Trophoblast cell (in vitro differentiated cells and primary cell): ENCODE measurements around the gene PPP1R9B.

Experiments used
- DNase-seq, 2 donors: peaks; one replicate each; pipeline ENCODE4 v3.0.0-alpha.2; 2016
- H2AFZ ChIP-seq: 2 replicates; pipeline ENCODE4 v1.6.1; 2013; ENCODE audit warnings: low read length, moderate library complexity, mild to moderate bottlenecking; ENCODE audit not compliant: insufficient read depth, poor library complexity
- H2AK5ac ChIP-seq: 2 replicates; pipeline ENCODE4 v1.6.1; 2013; ENCODE audit warnings: mild to moderate bottlenecking, low read length
- H2BK120ac ChIP-seq: 2 replicates; pipeline ENCODE4 v1.6.1; 2013; ENCODE audit warnings: low read length, mild to moderate bottlenecking, moderate library complexity; ENCODE audit not compliant: insufficient read depth, poor library complexity
- H2BK12ac ChIP-seq: 2 replicates; pipeline ENCODE4 v1.6.1; 2013; ENCODE audit warnings: mild to moderate bottlenecking, low read length, moderate library complexity
- H2BK5ac ChIP-seq: 2 replicates; pipeline ENCODE4 v1.6.1; 2013; ENCODE audit warnings: low read length, low read depth, moderate library complexity, mild to moderate bottlenecking; ENCODE audit not compliant: poor library complexity
- H3K14ac ChIP-seq: 2 replicates; pipeline ENCODE4 v1.6.1; 2013; ENCODE audit warnings: mild to moderate bottlenecking, low read length
- H3K18ac ChIP-seq: 2 replicates; pipeline ENCODE4 v1.6.1; 2013; ENCODE audit warnings: mild to moderate bottlenecking, low read length
- H3K23ac ChIP-seq: 2 replicates; pipeline ENCODE4 v1.6.1; 2013; ENCODE audit warnings: low read length
- H3K27ac ChIP-seq: 2 replicates; pipeline ENCODE4 v1.5.1; 2013; ENCODE audit warnings: low read depth, mild to moderate bottlenecking, inconsistent platforms, low read length, moderate library complexity
- H3K27me3 ChIP-seq: 2 replicates; pipeline ENCODE4 v1.6.1; 2013; ENCODE audit warnings: inconsistent platforms, mild to moderate bottlenecking, low read length, moderate library complexity; ENCODE audit not compliant: insufficient read depth
- H3K36me3 ChIP-seq, 2 experiments: 1 replicate in 1 of 2; 2 replicates in 1 of 2; pipeline ENCODE4 v1.6.1; 2013; ENCODE audit warnings: low read length in 2 of 2, mild to moderate bottlenecking in 2 of 2, moderate library complexity in 1 of 2; ENCODE audit not compliant: insufficient read depth in 2 of 2, control insufficient read depth in 1 of 2
- H3K4ac ChIP-seq: 2 replicates; pipeline ENCODE4 v1.6.1; 2013; ENCODE audit warnings: low read depth, mild to moderate bottlenecking, low read length, moderate library complexity
- H3K4me1 ChIP-seq, 2 experiments: 1 replicate in 1 of 2; 2 replicates in 1 of 2; pipeline ENCODE4 v1.6.1; 2013; ENCODE audit warnings: low read length in 2 of 2, mild to moderate bottlenecking in 2 of 2, moderate library complexity in 1 of 2; ENCODE audit not compliant: insufficient read depth in 2 of 2, control insufficient read depth in 1 of 2
- H3K4me2 ChIP-seq: 2 replicates; pipeline ENCODE4 v1.6.1; 2013; ENCODE audit warnings: inconsistent platforms, mild to moderate bottlenecking, low read length, moderate library complexity
- H3K4me3 ChIP-seq: 2 replicates; pipeline ENCODE4 v1.5.1; 2013; ENCODE audit warnings: mild to moderate bottlenecking, low read depth, low read length, inconsistent platforms
- H3K79me1 ChIP-seq: one replicate; pipeline ENCODE4 v1.6.1; 2013; ENCODE audit warnings: low read length
- H3K79me2 ChIP-seq: 2 replicates; pipeline ENCODE4 v1.6.1; 2013; ENCODE audit warnings: low read length, mild to moderate bottlenecking; ENCODE audit not compliant: control insufficient read depth, insufficient read depth, poor library complexity
- H3K9ac ChIP-seq: 2 replicates; pipeline ENCODE4 v1.6.1; 2013; ENCODE audit warnings: mild to moderate bottlenecking, low read length
- H3K9me3 ChIP-seq: 2 replicates; pipeline ENCODE4 v1.6.1; 2013; ENCODE audit warnings: low read depth, mild to moderate bottlenecking, control low read depth, inconsistent platforms, low read length; ENCODE audit not compliant: insufficient read depth
- H4K12ac ChIP-seq: 2 replicates; pipeline ENCODE4 v1.6.1; 2013; ENCODE audit warnings: low read depth, mild to moderate bottlenecking, low read length, moderate library complexity
- H4K8ac ChIP-seq: 2 replicates; pipeline ENCODE4 v1.6.1; 2013; ENCODE audit warnings: low read depth, mild to moderate bottlenecking, low read length, moderate library complexity
- H4K91ac ChIP-seq: one replicate; pipeline ENCODE4 v1.6.1; 2013; ENCODE audit warnings: low read depth, mild to moderate bottlenecking, low read length, moderate library complexity
- WGBS: extraction: QIAGEN DNeasy Blood & Tissue Kit; methylation state at CpG from one replicate; pipeline ENCODE4 v1.1.7; 2013; ENCODE audit warnings: missing lambda C conversion rate; ENCODE audit not compliant: insufficient read length, insufficient coverage; ENCODE audit errors: extremely low coverage; 5-methylcytosine and 5-hydroxymethylcytosine counted together

The PPP1R9B gene

GRCh38 chr17:50103941-50104340, 46.5 kb downstream of the PPP1R9B start:
- Histone ChIP-seq H3K23ac (no peak overlapping the region), H3K18ac (no peak overlapping the region), H2BK5ac (no peak overlapping the region), H2AK5ac (no peak overlapping the region), H3K9ac (no peak overlapping the region), H3K79me1 (no peaks in the 10 kb centered on the region), H3K4ac (no peak overlapping the region), H3K9me3 (no peaks in the 10 kb centered on the region), H4K91ac (no peak overlapping the region), H3K4me2 (no peak overlapping the region), H3K27ac (no peak overlapping the region), H2AFZ (no peak overlapping the region), H2BK12ac (no peak overlapping the region), H2BK120ac (no peak overlapping the region), H3K4me3 (no peak overlapping the region), H3K27me3 (no peaks in the 10 kb centered on the region), H3K36me3 (peaks cover 2 to 4% of the 10 kb centered on the region in 2 experiments), H3K4me1 (peaks cover 8 to 11% of the 10 kb centered on the region in 2 experiments), H3K14ac (no peak overlapping the region), H4K12ac (no peak overlapping the region), H4K8ac (no peak overlapping the region), H3K79me2 (no peaks in the 10 kb centered on the region)
- no peak for DNase-seq
- no CpG with 5 or more reads among the region's 5 CpGs for WGBS

GRCh38 chr17:50103252-50103651, 47.2 kb downstream of the PPP1R9B start:
- Histone ChIP-seq H3K14ac (no peak overlapping the region), H3K18ac (no peak overlapping the region), H3K9ac (no peak overlapping the region), H3K4me1 (peaks cover 8 to 11% of the 10 kb centered on the region in 2 experiments), H2BK12ac (no peak overlapping the region), H3K27me3 (no peaks in the 10 kb centered on the region), H2BK120ac (no peak overlapping the region), H3K36me3 (peaks cover 2 to 4% of the 10 kb centered on the region in 2 experiments), H3K4ac (no peak overlapping the region), H4K12ac (no peak overlapping the region), H3K4me2 (no peak overlapping the region), H2AFZ (no peak overlapping the region), H4K91ac (no peak overlapping the region), H2AK5ac (no peak overlapping the region), H3K79me2 (no peaks in the 10 kb centered on the region), H3K9me3 (no peaks in the 10 kb centered on the region), H3K4me3 (no peak overlapping the region), H4K8ac (no peak overlapping the region), H3K23ac (no peak overlapping the region), H3K79me1 (no peaks in the 10 kb centered on the region), H3K27ac (no peak overlapping the region), H2BK5ac (no peak overlapping the region)
- no CpG with 5 or more reads among the region's 2 CpGs for WGBS
- DNase-seq, result no peak

GRCh38 chr17:50102164-50102991, 48.1 kb downstream of the PPP1R9B start:
- H3K4me3 ChIP-seq, result no peak overlapping the region
- no CpG with 5 or more reads among the region's 15 CpGs for WGBS
- no peak overlapping the region for H3K27ac ChIP-seq
- no peaks in the 10 kb centered on the region for H3K79me1 ChIP-seq
- H3K79me2 ChIP-seq, result no peaks in the 10 kb centered on the region
- no peaks in the 10 kb centered on the region for H3K27me3 ChIP-seq
- peaks cover 2 to 4% of the 10 kb centered on the region in 2 experiments for H3K36me3 ChIP-seq
- no peak overlapping the region for H3K14ac ChIP-seq
- no peak for DNase-seq
- no peak overlapping the region for H2AK5ac ChIP-seq
- H3K4ac ChIP-seq, result no peak overlapping the region
- H3K9me3 ChIP-seq, result no peaks in the 10 kb centered on the region
- no peak overlapping the region for H2BK120ac ChIP-seq
- no peak overlapping the region for H2BK5ac ChIP-seq
- H2AFZ ChIP-seq, result no peak overlapping the region
- no peak overlapping the region for H4K12ac ChIP-seq
- no peak overlapping the region for H3K18ac ChIP-seq
- H4K8ac ChIP-seq, result no peak overlapping the region
- H3K4me2 ChIP-seq, result no peak overlapping the region
- no peak overlapping the region for H3K23ac ChIP-seq
- H2BK12ac ChIP-seq, result no peak overlapping the region
- peaks cover 8 to 11% of the 10 kb centered on the region in 2 experiments for H3K4me1 ChIP-seq
- no peak overlapping the region for H3K9ac ChIP-seq
- H4K91ac ChIP-seq, result no peak overlapping the region

GRCh38 chr17:50101346-50102163, 48.9 kb downstream of the PPP1R9B start:
- Histone ChIP-seq H3K79me2 (no peaks in the 10 kb centered on the region), H3K36me3 (no peaks in the 10 kb centered on the region), H4K8ac (no peak overlapping the region)

More at GRCh38 chr17:50101346-50102163, 48.9 kb downstream of the PPP1R9B start:
- Histone ChIP-seq H3K4ac (no peak overlapping the region), H2BK120ac (no peak overlapping the region), H3K4me1 (peaks cover 8 to 11% of the 10 kb centered on the region in 2 experiments), H3K27ac (no peak overlapping the region), H3K9me3 (no peaks in the 10 kb centered on the region), H2BK12ac (no peak overlapping the region), H3K23ac (no peak overlapping the region), H3K9ac (no peak overlapping the region), H4K91ac (no peak overlapping the region), H3K27me3 (no peaks in the 10 kb centered on the region), H2AK5ac (no peak overlapping the region), H2AFZ (no peak overlapping the region), H3K18ac (no peak overlapping the region), H3K14ac (no peak overlapping the region), H3K79me1 (no peaks in the 10 kb centered on the region), H2BK5ac (no peak overlapping the region), H3K4me2 (no peak overlapping the region), H4K12ac (no peak overlapping the region), H3K4me3 (no peak overlapping the region)
- DNase-seq, result no peak
- no CpG with 5 or more reads among the region's 17 CpGs for WGBS
